Measurements from ENCODE around the gene FLT3LG.

The FLT3LG gene

GRCh38 chr19:49434907-49435583 lies 39.0 kb upstream of the FLT3LG start:
- H3K36me3 ChIP-seq (ENCODE audit: insufficient read depth, low read length) = no peaks in the 10 kb centered on the region
- peaks cover 95% of the 10 kb centered on the region for H3K27me3 ChIP-seq (ENCODE audit: insufficient read depth, low read length)
- H3K9me3 ChIP-seq (ENCODE audit: low read length) = peaks cover 23% of the 10 kb centered on the region
- no peak overlapping the region for H3K4me3 ChIP-seq (ENCODE audit: low read length)
- no peak overlapping the region for H2AFZ ChIP-seq (ENCODE audit: low read depth, low read length)
- H3K4me1 ChIP-seq (ENCODE audit: insufficient read depth, low read length) = no peaks in the 10 kb centered on the region

- no peaks in the 10 kb centered on the region for H3K36me3 ChIP-seq (ENCODE audit: insufficient read depth, low read length)
- H3K27me3 ChIP-seq (ENCODE audit: insufficient read depth, low read length) = peaks cover 95% of the 10 kb centered on the region
- H3K4me1 ChIP-seq (ENCODE audit: insufficient read depth, low read length) = no peaks in the 10 kb centered on the region
- H3K9me3 ChIP-seq (ENCODE audit: low read length) = peaks cover 23% of the 10 kb centered on the region
- no peak overlapping the region for H2AFZ ChIP-seq (ENCODE audit: low read depth, low read length)
- no peak overlapping the region for H3K4me3 ChIP-seq (ENCODE audit: low read length)
Measured at GRCh38 chr19:49435670-49436069, 38.3 kb upstream of the FLT3LG start.

- H3K36me3 ChIP-seq (ENCODE audit: insufficient read depth, low read length) = no peaks in the 10 kb centered on the region
Measured at GRCh38 chr19:49436381-49437017, 37.5 kb upstream of the FLT3LG start.

GRCh38 chr19:49437231-49437630 lies 36.8 kb upstream of the FLT3LG start:
- peaks cover 19% of the 10 kb centered on the region for H3K9me3 ChIP-seq (ENCODE audit: low read length)
- peaks cover 95% of the 10 kb centered on the region for H3K27me3 ChIP-seq (ENCODE audit: insufficient read depth, low read length)
- H2AFZ ChIP-seq (ENCODE audit: low read depth, low read length) = no peak overlapping the region

More at GRCh38 chr19:49436381-49437017, 37.5 kb upstream of the FLT3LG start:
- Histone ChIP-seq H3K4me1 (ENCODE audit: insufficient read depth, low read length) (peaks cover 3% of the 10 kb centered on the region), H3K4me3 (ENCODE audit: low read length) (no peak overlapping the region), H3K27me3 (ENCODE audit: insufficient read depth, low read length) (peaks cover 93% of the 10 kb centered on the region), H2AFZ (ENCODE audit: low read depth, low read length) (no peak overlapping the region), H3K9me3 (ENCODE audit: low read length) (peaks cover 23% of the 10 kb centered on the region)

GRCh38 chr19:49438261-49438660 lies 35.8 kb upstream of the FLT3LG start:
- peaks cover 15% of the 10 kb centered on the region for H3K4me1 ChIP-seq (ENCODE audit: insufficient read depth, low read length)
- peaks cover 10% of the 10 kb centered on the region for H3K9me3 ChIP-seq (ENCODE audit: low read length)
- no peak overlapping the region for H2AFZ ChIP-seq (ENCODE audit: low read depth, low read length)
- H3K36me3 ChIP-seq (ENCODE audit: insufficient read depth, low read length) = no peaks in the 10 kb centered on the region
- no peak overlapping the region for H3K4me3 ChIP-seq (ENCODE audit: low read length)
- H3K27me3 ChIP-seq (ENCODE audit: insufficient read depth, low read length) = peaks cover 87% of the 10 kb centered on the region

More at GRCh38 chr19:49437231-49437630, 36.8 kb upstream of the FLT3LG start:
- Histone ChIP-seq H3K4me1 (ENCODE audit: insufficient read depth, low read length) (peaks cover 9% of the 10 kb centered on the region), H3K4me3 (ENCODE audit: low read length) (no peak overlapping the region), H3K36me3 (ENCODE audit: insufficient read depth, low read length) (no peaks in the 10 kb centered on the region)

GRCh38 chr19:49439836-49440235 lies 34.2 kb upstream of the FLT3LG start:
- peaks cover 15% of the 10 kb centered on the region for H3K4me1 ChIP-seq (ENCODE audit: insufficient read depth, low read length)
- H3K27me3 ChIP-seq (ENCODE audit: insufficient read depth, low read length) = peaks cover 73% of the 10 kb centered on the region
- peaks cover under 1% of the 10 kb centered on the region for H3K9me3 ChIP-seq (ENCODE audit: low read length)
- H3K4me3 ChIP-seq (ENCODE audit: low read length) = no peak overlapping the region
- no peak overlapping the region for H2AFZ ChIP-seq (ENCODE audit: low read depth, low read length)
- no peaks in the 10 kb centered on the region for H3K36me3 ChIP-seq (ENCODE audit: insufficient read depth, low read length)

GRCh38 chr19:49440439-49441209 lies 33.4 kb upstream of the FLT3LG start:
- Histone ChIP-seq H3K4me3 (ENCODE audit: low read length) (no peak overlapping the region), H3K27me3 (ENCODE audit: insufficient read depth, low read length) (peaks cover 65% of the 10 kb centered on the region), H2AFZ (ENCODE audit: low read depth, low read length) (no peak overlapping the region), H3K4me1 (ENCODE audit: insufficient read depth, low read length) (peaks cover 15% of the 10 kb centered on the region), H3K9me3 (ENCODE audit: low read length) (no peaks in the 10 kb centered on the region), H3K36me3 (ENCODE audit: insufficient read depth, low read length) (no peaks in the 10 kb centered on the region)

GRCh38 chr19:49441210-49441959 lies 32.6 kb upstream of the FLT3LG start, which contains the start of gene SLC17A7:
TSS of gene SLC17A7 (minus strand) at chr19:49441527. CDS start at chr19:49441379, 148 bp downstream.
- no peak within 1 kb of the TSS for H3K4me3 ChIP-seq (ENCODE audit: low read length)
- H2AFZ ChIP-seq (ENCODE audit: low read depth, low read length) = no peak within 1 kb of the TSS
- H3K4me1 ChIP-seq (ENCODE audit: insufficient read depth, low read length) = peaks cover 15% of the 10 kb centered on the region
- H3K9me3 ChIP-seq (ENCODE audit: low read length) = no peaks in the 10 kb centered on the region
- peaks cover 57% of the 10 kb centered on the region for H3K27me3 ChIP-seq (ENCODE audit: insufficient read depth, low read length)
- no peaks in the 10 kb centered on the region for H3K36me3 ChIP-seq (ENCODE audit: insufficient read depth, low read length)

- peaks cover 4% of the 10 kb centered on the region for H3K36me3 ChIP-seq (ENCODE audit: insufficient read depth, low read length)
- no peaks in the 10 kb centered on the region for H3K9me3 ChIP-seq (ENCODE audit: low read length)
- H3K4me1 ChIP-seq (ENCODE audit: insufficient read depth, low read length) = peaks cover 15% of the 10 kb centered on the region
- H3K27me3 ChIP-seq (ENCODE audit: insufficient read depth, low read length) = peaks cover 51% of the 10 kb centered on the region
- H3K4me3 ChIP-seq (ENCODE audit: low read length) = no peak overlapping the region
- no peak overlapping the region for H2AFZ ChIP-seq (ENCODE audit: low read depth, low read length)
Measured at GRCh38 chr19:49441960-49442350, 32.1 kb upstream of the FLT3LG start.

GRCh38 chr19:49442354-49442753 lies 31.7 kb upstream of the FLT3LG start:
- Histone ChIP-seq H3K9me3 (ENCODE audit: low read length) (no peaks in the 10 kb centered on the region), H3K36me3 (ENCODE audit: insufficient read depth, low read length) (peaks cover 7% of the 10 kb centered on the region), H3K27me3 (ENCODE audit: insufficient read depth, low read length) (peaks cover 47% of the 10 kb centered on the region), H3K4me3 (ENCODE audit: low read length) (no peak overlapping the region), H2AFZ (ENCODE audit: low read depth, low read length) (no peak overlapping the region), H3K4me1 (ENCODE audit: insufficient read depth, low read length) (peaks cover 15% of the 10 kb centered on the region)

GRCh38 chr19:49442771-49443365 lies 31.1 kb upstream of the FLT3LG start:
- Histone ChIP-seq H3K4me3 (ENCODE audit: low read length) (peak overlapping the region; percentile 46), H3K4me1 (ENCODE audit: insufficient read depth, low read length) (peaks cover 15% of the 10 kb centered on the region), H3K9me3 (ENCODE audit: low read length) (no peaks in the 10 kb centered on the region), H3K27me3 (ENCODE audit: insufficient read depth, low read length) (peaks cover 42% of the 10 kb centered on the region), H2AFZ (ENCODE audit: low read depth, low read length) (peak overlapping the region; percentile 98), H3K36me3 (ENCODE audit: insufficient read depth, low read length) (peaks cover 10% of the 10 kb centered on the region)

GRCh38 chr19:49443366-49444099 lies 30.5 kb upstream of the FLT3LG start:
- H3K27me3 ChIP-seq (ENCODE audit: insufficient read depth, low read length) = peaks cover 36% of the 10 kb centered on the region
- H2AFZ ChIP-seq (ENCODE audit: low read depth, low read length) = peak overlapping the region; percentile 98
- H3K4me1 ChIP-seq (ENCODE audit: insufficient read depth, low read length) = peaks cover 15% of the 10 kb centered on the region
- H3K4me3 ChIP-seq (ENCODE audit: low read length) = peak overlapping the region; percentile 46
- H3K9me3 ChIP-seq (ENCODE audit: low read length) = no peaks in the 10 kb centered on the region
- H3K36me3 ChIP-seq (ENCODE audit: insufficient read depth, low read length) = peaks cover 16% of the 10 kb centered on the region

Measured in neuron (in vitro differentiated cells).